DMS114 treated with DMSO at 0.1 percent for 48 hours (cell line): ENCODE results near the gene PSME2.

Experiments
- DNase-seq: peaks from one replicate; lab custom pipeline; 2025; ENCODE audit not compliant: unreplicated experiment; lab: John Stamatoyannopoulos, UW

PSME2 gene

DNA sequence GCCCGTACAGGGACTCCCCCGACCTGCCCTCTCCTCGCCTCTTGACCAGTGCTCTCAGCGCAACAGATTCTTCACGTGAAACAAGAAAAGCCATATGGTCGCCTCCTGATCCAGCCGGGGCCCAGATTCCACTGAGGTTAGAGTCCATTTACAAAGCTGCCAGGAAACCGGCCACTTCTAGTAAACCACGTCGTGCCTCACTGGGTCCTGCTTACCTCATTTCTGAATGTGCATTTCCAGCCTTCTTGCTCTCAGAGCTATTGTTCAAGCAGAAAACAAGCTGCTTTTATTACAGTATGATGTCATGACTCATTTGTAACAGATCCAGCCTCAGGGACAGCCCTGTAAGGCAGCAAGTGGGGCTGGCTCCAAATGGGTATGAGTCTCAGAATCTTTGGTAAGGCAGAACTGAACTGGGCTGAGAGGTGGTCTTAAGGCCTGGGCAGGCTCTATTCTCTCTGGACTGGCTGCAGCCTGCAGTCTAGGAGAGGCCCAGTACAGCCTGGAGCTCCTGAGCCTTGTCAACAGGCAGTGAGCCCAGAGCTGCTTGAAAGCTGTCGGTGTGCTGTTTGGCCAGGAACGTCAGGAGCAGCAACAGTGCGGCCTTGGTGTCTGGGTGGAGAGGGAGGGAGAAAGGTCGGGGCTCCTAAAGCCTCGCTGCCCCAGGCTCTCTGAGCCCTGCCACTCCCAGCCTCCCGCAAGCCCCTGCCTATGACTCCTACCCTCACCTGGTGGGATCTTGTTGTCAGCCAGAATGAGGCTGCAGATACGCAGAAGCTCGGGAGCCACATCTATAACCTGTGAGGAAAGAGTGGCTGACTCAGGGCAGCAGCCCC, 33.8 kb upstream of the PSME2 start:
- no peak for DNase-seq

DNA sequence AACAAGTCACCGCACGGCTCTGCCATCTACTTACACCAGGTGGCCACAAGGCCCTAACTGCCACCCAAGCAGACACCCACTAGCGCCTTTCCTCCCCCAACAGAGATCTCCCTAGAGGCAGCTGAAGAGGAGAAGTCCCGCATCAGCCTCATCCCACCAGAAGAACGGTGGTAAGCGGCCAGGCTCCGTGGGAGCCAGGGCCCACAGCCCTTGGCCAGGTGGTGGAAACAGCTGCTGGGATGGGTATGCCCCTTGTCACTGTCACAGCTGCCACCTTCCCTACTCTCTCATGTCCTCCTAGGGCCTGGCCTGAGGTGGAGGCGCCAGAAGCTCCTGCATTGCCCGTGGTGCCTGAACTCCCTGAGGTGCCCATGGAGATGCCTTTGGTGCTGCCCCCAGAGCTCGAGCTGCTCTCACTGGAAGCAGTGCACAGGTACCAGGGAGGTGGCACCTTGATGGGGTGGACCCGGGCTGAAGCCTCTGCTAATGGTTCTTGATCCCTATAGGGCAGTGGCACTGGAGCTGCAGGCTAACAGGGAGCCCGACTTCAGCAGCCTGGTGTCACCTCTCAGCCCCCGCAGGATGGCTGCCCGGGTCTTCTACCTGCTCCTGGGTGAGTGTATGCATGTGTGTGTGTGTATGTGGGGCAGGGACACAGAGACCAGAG, 33.0 kb upstream of the PSME2 start:
- no peak for DNase-seq

DNA sequence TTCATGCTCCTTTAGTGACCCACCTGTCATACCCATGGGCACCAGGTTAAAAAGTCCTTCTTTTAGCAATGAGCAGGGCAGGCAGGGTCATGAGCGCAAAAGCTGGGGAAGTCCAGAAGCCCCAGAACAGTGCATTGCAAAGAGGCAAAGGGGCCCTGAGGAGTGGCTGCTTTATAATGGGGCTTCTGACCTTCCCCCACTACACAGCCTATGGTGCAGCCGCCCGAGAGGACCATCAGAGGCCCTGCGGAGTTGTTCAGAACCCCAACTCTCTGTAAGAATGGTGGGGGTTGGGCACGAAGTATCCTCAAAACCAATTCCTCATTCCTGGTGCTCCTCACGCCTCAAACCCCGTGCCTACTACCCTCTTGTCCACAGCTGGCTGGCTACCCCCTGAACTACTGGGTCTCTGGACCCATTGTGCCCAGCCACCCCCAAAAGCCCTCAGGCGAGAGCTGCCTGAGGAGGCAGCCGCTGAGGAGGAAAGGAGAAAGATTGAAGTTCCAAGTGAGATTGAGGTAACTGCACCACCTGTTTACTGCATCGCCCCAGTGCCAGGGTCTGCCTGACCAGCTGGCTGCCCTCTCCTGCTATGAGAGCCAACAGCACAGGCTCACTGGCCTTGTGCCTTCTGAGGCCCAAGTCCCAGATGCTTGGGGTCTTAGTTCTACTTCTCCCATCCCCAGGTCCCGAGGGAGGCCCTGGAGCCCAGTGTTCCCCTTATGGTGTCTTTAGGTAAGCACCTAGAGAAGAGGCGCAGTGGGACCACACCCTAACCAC, 32.2 kb upstream of the PSME2 start:
- no peak for DNase-seq

DNA sequence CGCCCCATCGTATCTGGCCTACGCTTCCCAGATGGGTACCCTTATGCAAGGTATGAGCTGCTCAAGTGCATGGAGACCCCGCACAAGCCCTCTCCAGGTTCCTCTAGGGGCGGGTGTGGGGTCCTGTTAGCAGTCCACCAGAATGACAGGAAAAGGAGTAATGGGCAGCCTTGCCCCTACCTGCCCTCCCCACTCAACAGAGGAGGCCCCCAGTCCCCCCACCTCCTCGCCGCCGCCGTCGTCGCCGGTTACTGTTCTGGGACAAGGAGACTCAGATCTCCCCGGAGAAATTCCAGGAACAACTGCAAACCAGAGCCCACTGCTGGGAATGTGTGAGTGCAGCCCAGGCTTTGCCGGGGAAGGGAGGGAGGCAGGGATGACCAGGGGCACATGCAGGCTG, 31.5 kb upstream of the PSME2 start:
- no peak for DNase-seq

DNA sequence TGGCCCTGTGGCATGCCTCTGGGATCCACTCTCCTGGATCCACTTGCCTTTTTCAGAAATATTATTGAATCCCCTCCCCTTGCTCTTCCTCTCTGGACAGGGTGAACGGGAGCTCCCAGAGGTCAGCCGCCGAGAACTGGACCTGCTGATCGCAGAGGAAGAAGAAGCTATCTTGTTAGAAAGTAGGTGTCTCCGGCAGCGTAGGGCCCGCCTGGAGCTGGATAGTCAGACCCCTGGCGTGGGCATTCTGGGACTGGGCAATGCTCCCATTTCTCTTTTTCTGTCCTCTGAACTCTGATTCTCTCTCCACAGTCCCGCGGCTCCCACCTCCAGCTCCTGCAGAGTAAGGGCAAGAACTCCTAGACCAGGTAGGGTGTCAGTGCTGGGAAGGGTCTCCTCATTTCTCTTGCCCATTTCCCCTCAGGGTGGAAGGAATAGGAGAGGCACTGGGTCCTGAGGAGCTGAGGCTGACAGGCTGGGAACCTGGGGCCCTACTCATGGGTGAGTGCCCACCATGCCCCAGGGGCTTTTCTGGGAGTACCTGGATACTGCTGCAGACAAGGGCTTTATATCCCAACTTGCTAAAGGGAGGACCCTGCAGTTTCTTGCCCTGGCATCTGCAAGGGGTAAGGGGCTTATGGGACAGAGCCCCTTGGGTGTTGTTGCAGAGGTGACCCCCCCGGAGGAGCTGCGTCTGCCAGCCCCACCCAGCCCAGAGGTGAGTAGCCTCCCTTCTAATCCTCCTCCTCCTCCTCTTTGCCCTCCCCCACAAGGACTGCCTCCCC, 30.8 kb upstream of the PSME2 start:
- no peak for DNase-seq

DNA sequence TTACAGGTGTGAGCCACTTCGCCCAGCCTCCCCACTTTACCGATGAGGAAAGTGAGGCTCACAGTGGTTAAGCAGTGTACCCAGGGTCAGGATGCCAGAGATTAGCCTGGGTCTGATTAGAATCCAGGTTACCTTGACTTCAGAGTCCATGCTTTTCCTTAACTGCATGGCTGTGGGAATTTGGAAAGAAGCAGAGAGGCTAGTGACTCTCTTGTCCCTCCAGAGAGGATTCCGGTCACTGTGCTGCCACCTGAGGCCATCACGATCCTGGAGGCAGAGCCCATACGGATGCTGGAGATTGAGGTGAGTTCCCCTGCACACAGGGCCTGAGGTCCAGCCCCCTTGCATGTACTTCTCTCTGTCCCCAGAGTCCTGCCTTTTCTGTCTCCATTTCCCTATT, 30.2 kb upstream of the PSME2 start:
- DNase-seq = no peak

DNA sequence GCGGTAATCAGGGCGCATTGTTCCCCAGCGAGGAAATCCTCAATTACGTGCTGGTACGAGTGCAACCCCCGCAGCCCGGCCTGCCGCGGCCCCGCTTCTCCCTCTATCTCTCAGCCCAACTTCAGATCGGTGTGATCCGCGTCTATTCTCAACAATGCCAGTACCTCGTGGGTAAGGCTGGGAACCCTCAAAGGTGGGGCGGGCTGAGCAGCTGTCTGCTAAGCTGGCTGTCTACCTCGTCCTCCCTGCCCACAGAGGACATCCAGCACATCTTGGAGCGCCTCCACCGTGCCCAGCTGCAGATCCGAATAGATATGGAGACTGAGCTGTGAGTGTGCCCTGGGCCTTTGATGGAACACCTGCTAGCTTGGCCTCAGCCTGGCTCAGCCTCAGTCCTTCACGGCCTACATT, 26.5 kb upstream of the PSME2 start:
- no peak for DNase-seq

DNA sequence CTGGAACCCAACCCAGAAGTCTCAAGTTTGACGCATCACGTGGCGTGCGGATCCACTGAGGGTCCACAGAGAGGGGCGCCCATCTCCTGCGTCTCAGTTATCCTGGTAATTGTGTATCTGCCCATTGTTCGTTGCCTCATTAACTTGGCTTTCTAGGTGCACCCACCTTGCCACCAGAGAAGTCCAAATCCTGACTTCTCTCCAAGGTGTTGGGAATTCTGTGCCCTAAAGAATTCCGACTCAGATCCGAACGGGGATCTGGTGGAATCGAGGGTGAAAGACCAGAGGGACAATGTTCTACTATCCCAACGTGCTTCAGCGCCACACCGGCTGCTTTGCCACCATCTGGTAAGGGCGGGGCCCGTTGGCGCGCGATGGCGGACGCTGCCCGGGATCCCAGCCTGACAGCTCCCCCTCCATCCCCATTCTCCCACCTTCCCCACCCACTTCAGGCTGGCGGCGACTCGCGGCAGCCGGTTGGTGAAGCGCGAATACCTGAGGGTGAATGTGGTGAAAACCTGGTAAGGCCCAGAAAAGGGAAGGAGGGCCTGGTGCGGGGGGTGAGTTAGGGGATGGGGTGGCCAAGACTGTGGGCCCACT, 26.0 kb upstream of the PSME2 start:
- no peak for DNase-seq

DNA sequence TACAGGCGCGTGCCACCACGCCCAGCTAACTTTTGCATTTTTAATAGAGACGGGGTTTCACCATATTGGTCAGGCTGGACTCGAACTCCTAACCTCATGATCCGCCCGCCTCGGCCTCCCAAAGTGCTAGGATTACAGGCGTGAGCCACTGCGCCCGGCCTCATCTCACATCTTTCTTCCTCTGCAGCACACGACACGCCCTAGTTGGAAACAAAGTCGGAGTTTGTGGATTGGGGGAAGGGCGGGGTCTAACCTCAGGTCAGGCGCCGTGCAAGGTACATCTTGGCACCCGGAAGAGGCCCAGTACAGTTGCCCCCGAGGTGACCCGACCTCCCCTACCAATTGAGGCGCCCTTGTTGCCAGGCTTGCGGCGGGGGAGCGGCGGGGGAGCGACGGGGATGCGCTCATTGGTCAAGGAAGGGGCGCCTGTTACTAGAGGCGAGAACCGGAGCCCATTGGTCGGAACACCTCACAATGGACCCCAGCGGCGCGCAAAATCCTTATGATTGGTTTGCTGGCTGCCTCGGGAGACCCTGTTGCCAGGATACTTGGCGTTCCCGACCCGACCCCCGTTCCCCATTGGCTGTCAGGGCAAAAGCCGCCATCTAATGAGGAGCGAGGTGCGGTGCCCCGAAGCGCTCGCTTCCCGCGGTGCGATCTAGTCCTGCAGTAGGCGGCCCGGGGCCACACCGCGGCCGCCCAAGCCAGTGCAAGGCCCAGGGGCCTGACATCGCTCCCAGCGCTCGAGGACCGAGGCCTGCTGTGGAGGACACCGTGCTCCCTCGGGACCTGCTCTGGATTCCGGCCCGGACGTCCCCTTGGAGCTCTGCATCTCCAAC, 25.2 kb upstream of the PSME2 start, which contains the start of gene REC8:
Gene REC8, plus strand, starts transcription at position 659 of the 839 bp plus-strand sequence. CDS start 473 bp downstream, outside the sequence.
- DNase-seq = no peak

DNA sequence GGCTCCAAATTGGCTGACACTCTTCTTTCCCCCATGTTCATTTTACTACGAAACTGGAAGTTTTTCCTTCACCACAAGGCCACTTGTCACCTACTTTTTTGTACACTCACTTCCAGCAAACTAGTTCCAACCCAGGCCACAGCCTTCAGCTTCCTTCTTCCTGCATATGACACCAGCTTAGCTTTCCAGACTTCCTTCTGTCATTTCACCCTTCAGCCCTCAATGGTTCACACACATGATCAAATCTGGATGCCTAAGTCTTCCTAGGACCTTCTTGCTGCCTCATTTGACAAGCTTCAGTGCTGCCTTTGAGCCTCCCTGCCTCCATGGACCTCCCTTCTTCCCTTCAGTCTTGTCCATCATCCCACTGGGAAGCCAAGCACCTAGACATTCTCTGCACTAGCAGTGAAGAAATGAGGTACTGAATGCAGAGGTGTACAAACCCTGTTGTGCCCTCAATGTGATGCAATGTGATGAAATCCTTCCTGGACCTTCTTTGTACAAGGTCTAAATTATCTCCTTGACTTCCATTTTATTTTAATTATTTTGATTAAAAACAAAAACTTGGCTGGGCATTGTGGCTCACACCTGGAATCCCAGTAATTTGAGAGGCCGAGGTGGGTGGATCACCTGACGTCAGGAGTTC, 21.2 kb upstream of the PSME2 start:
- DNase-seq = no peak

DNA sequence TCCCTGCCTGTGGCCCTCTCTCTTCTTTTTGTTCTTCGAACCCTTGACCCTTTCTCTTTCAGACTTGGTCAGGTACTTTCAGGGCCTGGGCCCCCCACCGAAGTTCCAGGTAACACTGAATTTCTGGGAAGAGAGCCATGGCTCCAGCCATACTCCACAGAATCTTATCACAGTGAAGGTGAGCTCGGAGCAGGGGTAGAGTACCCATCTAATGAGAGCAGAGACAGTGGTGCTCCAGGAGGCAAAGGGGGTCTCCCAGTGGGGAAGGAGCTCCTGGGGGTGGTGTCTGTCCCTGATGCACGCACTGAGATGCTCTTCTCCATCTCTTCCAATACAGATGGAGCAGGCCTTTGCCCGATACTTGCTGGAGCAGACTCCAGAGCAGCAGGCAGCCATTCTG, 19.4 kb upstream of the PSME2 start:
- no peak for DNase-seq

DNA sequence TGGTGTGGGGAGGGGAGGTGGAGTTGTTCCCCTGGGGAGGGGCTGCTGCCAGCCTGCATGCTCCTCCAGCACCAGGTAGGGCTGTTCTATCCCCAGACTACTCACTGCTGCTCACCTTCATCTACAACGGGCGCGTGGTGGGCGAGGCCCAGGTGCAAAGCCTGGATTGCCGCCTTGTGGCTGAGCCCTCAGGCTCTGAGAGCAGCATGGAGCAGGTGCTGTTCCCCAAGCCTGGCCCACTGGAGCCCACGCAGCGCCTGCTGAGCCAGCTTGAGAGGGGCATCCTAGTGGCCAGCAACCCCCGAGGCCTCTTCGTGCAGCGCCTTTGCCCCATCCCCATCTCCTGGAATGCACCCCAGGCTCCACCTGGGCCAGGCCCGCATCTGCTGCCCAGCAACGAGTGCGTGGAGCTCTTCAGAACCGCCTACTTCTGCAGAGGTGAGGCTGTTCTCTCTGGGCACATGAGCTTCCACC, 18.1 kb upstream of the PSME2 start:
- no peak for DNase-seq

DNA sequence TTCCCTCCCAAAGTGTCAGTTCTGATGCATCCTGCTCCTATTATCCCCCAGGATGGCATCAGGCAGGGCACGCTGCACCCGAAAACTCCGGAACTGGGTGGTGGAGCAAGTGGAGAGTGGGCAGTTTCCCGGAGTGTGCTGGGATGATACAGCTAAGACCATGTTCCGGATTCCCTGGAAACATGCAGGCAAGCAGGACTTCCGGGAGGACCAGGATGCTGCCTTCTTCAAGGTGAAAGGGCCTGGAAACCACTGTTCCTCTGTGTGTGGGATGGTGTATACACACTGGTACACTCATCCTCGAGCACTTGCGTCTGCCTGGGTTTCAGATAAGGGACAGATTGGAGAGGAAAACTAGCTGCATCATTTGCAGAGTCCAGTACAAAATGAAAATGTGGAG, 15.7 kb upstream of the PSME2 start:
- no peak for DNase-seq

DNA sequence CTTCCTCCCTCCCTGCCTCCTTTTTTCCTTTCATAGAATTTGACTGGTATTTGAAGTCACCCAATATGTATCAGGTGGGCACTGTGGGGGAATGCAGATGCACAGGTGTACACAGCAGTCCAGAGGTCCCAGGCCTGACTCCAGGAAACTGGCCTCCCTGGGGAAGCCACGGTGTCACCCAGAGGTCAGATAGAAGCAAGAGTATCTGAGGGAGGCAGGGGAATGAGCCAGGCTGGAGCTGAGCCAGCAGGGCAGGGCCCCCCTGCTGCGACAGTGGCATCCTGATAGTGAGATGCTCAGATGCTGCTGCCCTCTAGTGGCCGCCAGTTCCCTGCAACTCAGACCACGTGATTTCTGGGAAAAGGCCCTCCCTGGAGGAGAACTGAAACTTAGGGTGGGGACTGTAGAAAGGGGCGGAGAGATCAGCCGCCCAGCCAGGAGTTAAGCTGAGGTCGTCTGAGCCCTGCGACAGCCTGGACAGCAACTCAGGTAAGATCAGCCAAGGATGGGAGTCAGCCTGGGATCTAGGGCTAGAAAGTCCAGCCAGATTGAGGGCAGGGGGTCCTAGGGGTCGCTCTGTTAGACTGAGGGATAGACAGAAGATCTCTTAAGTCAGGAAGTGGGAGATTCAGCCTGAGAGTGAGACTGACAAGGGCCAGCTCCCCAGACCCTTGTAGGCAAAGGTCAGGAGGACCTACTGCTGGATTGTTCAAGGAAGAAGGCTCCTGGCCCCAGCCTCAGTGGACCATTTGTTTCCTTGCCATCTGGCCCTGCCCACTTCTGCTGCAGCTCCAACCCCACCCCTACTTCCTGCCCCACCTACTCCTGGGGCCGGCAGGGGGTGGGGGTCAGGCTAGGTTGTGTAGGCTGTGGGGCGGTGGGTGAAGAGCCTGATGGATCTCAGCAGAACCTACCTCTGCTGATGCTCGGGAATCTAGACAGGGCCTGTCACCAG, 14.7 kb upstream of the PSME2 start, which contains the start of gene IRF9:
Gene IRF9, plus strand, starts transcription at position 416 of the 955 bp plus-strand sequence. CDS start 880 bp downstream, outside the sequence.
- DNase-seq = peak; percentile 82

DNA sequence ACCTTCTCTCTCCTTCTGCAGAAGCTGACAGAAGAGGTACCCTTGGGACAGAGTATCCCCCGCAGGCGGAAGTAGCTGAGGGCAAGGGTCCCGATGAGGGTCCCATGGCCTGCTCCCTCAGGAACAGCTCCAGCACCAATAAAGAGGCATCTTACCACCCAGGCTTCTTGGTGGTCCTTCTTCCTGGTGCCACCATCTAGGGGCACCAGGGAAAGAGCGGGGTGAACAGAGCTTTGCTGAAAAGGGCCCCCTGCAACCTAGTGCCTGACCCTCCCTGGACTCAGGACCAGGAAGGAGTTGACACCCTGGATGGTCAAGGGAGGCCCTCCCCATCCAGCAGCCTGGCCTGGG, 14.1 kb upstream of the PSME2 start:
- no peak for DNase-seq

DNA sequence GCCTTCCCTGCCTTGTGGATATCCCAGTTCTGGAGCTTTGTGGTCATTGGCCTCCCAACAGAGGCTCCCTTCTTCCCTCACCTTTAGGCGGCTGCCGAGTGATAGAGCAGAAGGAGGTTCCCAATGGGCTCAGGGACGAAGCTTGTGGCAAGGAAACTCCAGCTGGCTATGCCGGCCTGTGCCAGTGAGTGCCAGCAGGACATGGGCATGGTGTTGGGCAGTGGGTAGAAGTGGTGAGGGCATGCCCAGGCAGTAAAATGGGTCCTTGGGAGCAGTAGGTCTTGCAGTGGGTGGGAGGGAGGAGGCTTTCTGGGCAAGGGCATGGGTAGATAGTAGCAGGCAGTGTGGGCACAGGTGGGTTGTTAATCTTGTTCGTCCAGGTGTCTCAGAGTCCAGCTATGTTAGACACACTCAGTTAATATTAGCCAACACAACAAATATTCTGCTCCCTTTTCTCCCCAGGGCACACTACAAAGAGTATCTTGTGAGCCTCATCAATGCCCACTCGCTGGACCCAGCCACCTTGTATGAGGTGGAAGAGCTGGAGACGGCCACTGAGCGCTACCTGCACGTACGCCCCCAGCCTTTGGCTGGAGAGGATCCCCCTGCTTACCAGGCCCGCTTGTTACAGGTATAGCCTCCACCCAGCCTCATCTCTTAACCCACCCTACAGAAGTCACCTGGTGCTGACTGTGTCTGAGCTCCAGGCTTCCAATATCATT, 13.5 kb upstream of the PSME2 start:
- no peak for DNase-seq

DNA sequence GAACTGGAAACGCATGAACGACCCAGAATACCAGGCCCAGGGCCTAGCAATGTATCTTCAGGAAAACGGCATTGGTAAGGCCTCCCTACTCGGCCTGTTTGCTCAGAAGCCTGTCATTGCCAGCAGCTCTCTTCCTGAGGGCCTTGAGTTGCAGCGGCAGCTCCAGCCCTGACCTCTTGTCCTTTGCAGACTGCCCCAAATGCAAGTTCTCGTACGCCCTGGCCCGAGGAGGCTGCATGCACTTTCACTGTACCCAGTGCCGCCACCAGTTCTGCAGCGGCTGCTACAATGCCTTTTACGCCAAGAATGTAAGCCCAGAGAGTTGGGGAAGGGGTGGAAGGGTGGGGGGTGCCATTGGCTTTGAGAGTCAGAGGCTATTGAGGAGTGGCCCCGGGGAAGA, 10.9 kb upstream of the PSME2 start:
- no peak for DNase-seq
